SK-N-SH (cell line): ENCODE measurements around the gene CNTN4. TPM values are rescaled to one million over a fixed set of nuclear protein-coding genes. Genes with fewer than 3 reads are reported as not detected.

Source experiments
- CTCF ChIA-PET: fragments of 300-600, 350-600 bp; formaldehyde crosslinking; extraction: SDS; loops from one replicate; lab custom pipeline; 2021; lab: Yijun Ruan, JAX
- POLR2A ChIA-PET: fragments of 350-600 bp; sonication (Branson Sonifier 250); formaldehyde crosslinking; extraction: SDS; loops from one replicate; lab custom pipeline; 2020; ENCODE audit warnings: antibody characterized with exemption, inconsistent platforms; lab: Yijun Ruan, JAX
- DNase-seq: peaks from one replicate; pipeline ENCODE4 v3.0.0; 2012
- H2AFZ ChIP-seq: fragments of 200-600 bp; sonication (generic); 2 replicates; pipeline ENCODE4 v1.8.1; 2016; ENCODE audit warnings: antibody characterized with exemption, mild to moderate bottlenecking, low read depth
- H3F3A ChIP-seq: fragments of 200-600 bp; sonication (generic); replicated peaks from 2 replicates; pipeline ENCODE3; 2016; ENCODE audit warnings: antibody characterized with exemption, mild to moderate bottlenecking; ENCODE audit not compliant: insufficient read depth
- H3K27ac ChIP-seq, 2 experiments: fragments of 200-500 bp in 1 of 2; fragments of 200-600 bp in 1 of 2; sonication (Bioruptor generic) in 1 of 2; sonication (generic), shearing (Covaris generic) in 1 of 2; 2 replicates each; pipeline versions ENCODE4 v1.5.1 to v1.6.1; 2014 to 2016; ENCODE audit warnings: low read depth in 2 of 2, inconsistent platforms in 1 of 2, low read length in 1 of 2, mild to moderate bottlenecking in 1 of 2, mixed read lengths in 1 of 2
- H3K27me3 ChIP-seq: fragments of 200-600 bp; sonication (generic), shearing (Covaris generic); 2 replicates; pipeline ENCODE4 v1.6.1; 2016; ENCODE audit warnings: mixed run types; ENCODE audit not compliant: insufficient read depth
- H3K36me3 ChIP-seq, 2 experiments: fragments of 200-500 bp in 1 of 2; fragments of 200-600 bp in 1 of 2; sonication (Bioruptor generic) in 1 of 2; sonication (generic) in 1 of 2; replicated peaks in 1 of 2; 2 replicates each; pipeline versions ENCODE3 to v1.5.1; 2014 to 2016; ENCODE audit warnings: low read length in 1 of 2, mild to moderate bottlenecking in 1 of 2; ENCODE audit not compliant: insufficient read depth in 2 of 2, control insufficient read depth in 1 of 2
- H3K4me1 ChIP-seq, 2 experiments: fragments of 200-500 bp in 1 of 2; fragments of 200-600 bp in 1 of 2; sonication (Bioruptor generic) in 1 of 2; sonication (generic), shearing (Covaris generic) in 1 of 2; 2 replicates each; pipeline versions ENCODE4 v1.5.1 to v1.6.1; 2014 to 2016; ENCODE audit warnings: low read depth in 1 of 2, low read length in 1 of 2, mixed run types in 1 of 2; ENCODE audit not compliant: insufficient read depth in 2 of 2, control insufficient read depth in 1 of 2
- H3K4me2 ChIP-seq: fragments of 200-600 bp; sonication (generic), shearing (Covaris generic); 2 replicates; pipeline ENCODE4 v1.6.1; 2017; ENCODE audit warnings: mixed run types
- H3K4me3 ChIP-seq, 2 experiments: fragments of 200-500 bp in 1 of 2; fragments of 200-600 bp in 1 of 2; sonication (Bioruptor generic) in 1 of 2; sonication (generic), shearing (Covaris generic) in 1 of 2; 2 replicates each; pipeline versions ENCODE4 v1.5.1 to v1.8.1; 2014 to 2016; ENCODE audit warnings: low read depth in 2 of 2, inconsistent platforms in 1 of 2, low read length in 1 of 2, mild to moderate bottlenecking in 1 of 2, mixed read lengths in 1 of 2, moderate library complexity in 1 of 2
- H3K79me2 ChIP-seq: fragments of 200-600 bp; sonication (generic); 2 replicates; pipeline ENCODE4 v1.8.1; 2017; ENCODE audit warnings: mild to moderate bottlenecking; ENCODE audit not compliant: insufficient read depth
- H3K9ac ChIP-seq: fragments of 200-600 bp; sonication (generic); 2 replicates; pipeline ENCODE4 v1.6.1; 2017; ENCODE audit warnings: mixed run types
- H3K9me2 ChIP-seq: fragments of 200-600 bp; sonication (generic); 2 replicates; pipeline ENCODE4 v1.6.1; 2017; ENCODE audit warnings: mixed run types
- H3K9me3 ChIP-seq: fragments of 200-600 bp; sonication (generic); 2 replicates; pipeline ENCODE4 v1.6.1; 2017; ENCODE audit warnings: mixed run types, mild to moderate bottlenecking, moderate library complexity
- H4K20me1 ChIP-seq: fragments of 200-600 bp; sonication (generic); 2 replicates; pipeline ENCODE4 v1.6.1; 2017; ENCODE audit warnings: mild to moderate bottlenecking, mixed run types; ENCODE audit not compliant: insufficient read depth
- ELF1 ChIP-seq: IDR thresholded peaks from 2 replicates; pipeline ENCODE4 v1.4.0; 2012
- EP300 ChIP-seq, 2 experiments: IDR thresholded peaks; 2 replicates each; pipeline versions ENCODE4 v1.4.0 to v1.6.1; 2012; ENCODE audit warnings: borderline replicate concordance in 1 of 2, low read depth in 1 of 2, low read length in 1 of 2
- EZH2phosphoT487 ChIP-seq: fragments of 200-600 bp; sonication (generic); IDR thresholded peaks from 2 replicates; pipeline ENCODE4 v1.6.1; 2017; ENCODE audit warnings: low read depth, mixed run types, mild to moderate bottlenecking, antibody characterized with exemption, moderate library complexity, borderline replicate concordance
- FOXJ3 ChIP-seq: sonication (generic); formaldehyde crosslinking; IDR thresholded peaks from 2 replicates; pipeline ENCODE4 v1.5.1; 2020; ENCODE audit warnings: mild to moderate bottlenecking, missing genetic modification reagents
- FOXM1 ChIP-seq: IDR thresholded peaks from 2 replicates; pipeline ENCODE4 v1.4.0; 2012; ENCODE audit warnings: low read depth, mild to moderate bottlenecking
- JUND ChIP-seq: IDR thresholded peaks from 2 replicates; pipeline ENCODE4 v1.4.0; 2012
- MEF2A ChIP-seq: IDR thresholded peaks from 2 replicates; pipeline ENCODE4 v1.4.0; 2012; ENCODE audit warnings: low read depth, borderline replicate concordance
- NFIC ChIP-seq: IDR thresholded peaks from 2 replicates; pipeline ENCODE4 v1.4.0; 2012; ENCODE audit warnings: borderline replicate concordance
- RAD21 ChIP-seq: IDR thresholded peaks from 2 replicates; pipeline ENCODE4 v1.6.1; 2012; ENCODE audit warnings: mild to moderate bottlenecking, low read length
- RXRA ChIP-seq: IDR thresholded peaks from 2 replicates; pipeline ENCODE4 v1.4.0; 2012; ENCODE audit warnings: low read depth, mild to moderate bottlenecking, borderline replicate concordance
- SMC3 ChIP-seq: IDR thresholded peaks from 2 replicates; pipeline ENCODE4 v1.6.1; 2012; ENCODE audit warnings: low read depth, low read length, improper control_type of control experiment
- TCF12 ChIP-seq: IDR thresholded peaks from 2 replicates; pipeline ENCODE4 v1.4.0; 2012
- YY1 ChIP-seq: IDR thresholded peaks from 2 replicates; pipeline ENCODE4 v1.4.0; 2012; ENCODE audit warnings: low read depth, mild to moderate bottlenecking
- WGBS: methylation state at CpG from one replicate; pipeline ENCODE4 v1.1.6; 2017; ENCODE audit warnings: low lambda C conversion rate; 5-methylcytosine and 5-hydroxymethylcytosine counted together
- polyA plus RNA-seq, 3 experiments: library from polyadenylated mRNA; depleted of rRNA; stranded (reverse); fragments of >200 nt; gene quantifications; 2 replicates each; pipeline ENCODE4 v1.2.3, GENCODE V29; 2012
- TF ChIP-seq, protein P1 (sequence below): IDR thresholded peaks from 2 replicates; pipeline ENCODE4; 2012

The CNTN4 gene
- polyA plus RNA-seq, 1 of the 3 experiments (the other 2 are of a cell fraction), result 0.12 TPM

DNA sequence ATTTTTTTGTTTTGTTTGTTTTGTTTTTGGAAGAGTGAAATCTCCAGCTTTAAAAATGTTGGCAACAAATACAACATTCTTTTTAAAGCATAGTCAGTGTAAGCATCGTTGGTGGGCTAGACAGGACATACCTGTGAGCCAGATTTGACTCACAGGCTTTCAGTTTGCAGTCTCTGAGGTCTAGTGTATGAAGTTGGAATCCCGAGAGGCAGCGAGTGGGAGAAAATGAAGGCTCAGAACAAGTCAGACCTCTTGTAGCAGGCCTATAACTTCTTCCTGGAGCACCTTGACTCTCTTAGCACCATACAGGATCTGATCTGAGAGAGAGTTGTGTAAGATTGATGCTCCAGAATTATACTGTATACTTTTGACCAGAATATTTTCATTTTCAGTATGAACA, 60.2 kb downstream of the CNTN4 start:
- Histone ChIP-seq H3K4me2 (no peak overlapping the region), H3K9me3 (peaks cover 8% of the 10 kb centered on the region; the same call in 1 of the 2 replicates), H3K4me3 (no peak overlapping the region), H3K36me3 (no peaks in the 10 kb centered on the region), H3K79me2 (no peaks in the 10 kb centered on the region), H3F3A (no peaks in the 10 kb centered on the region), H3K9me2 (no peaks in the 10 kb centered on the region), H3K27me3 (no peaks in the 10 kb centered on the region), H3K27ac (no peak overlapping the region), H3K4me1 (peaks cover 0 to 3% of the 10 kb centered on the region in 2 experiments; a peak in 1 of 4 replicates), H3K9ac (no peak overlapping the region), H4K20me1 (no peaks in the 10 kb centered on the region), H2AFZ (no peak overlapping the region)
- 23% methylated on average over 3 of the region's 3 CpGs for WGBS
- ChIA-PET CTCF (no interaction called here), POLR2A (no interaction called here)
- TF ChIP-seq JUND, result no peak
- no peak for TF ChIP-seq FOXM1
- no peak for TF ChIP-seq RXRA
- no peak for TF ChIP-seq FOXJ3
- TF ChIP-seq, protein P1, sequence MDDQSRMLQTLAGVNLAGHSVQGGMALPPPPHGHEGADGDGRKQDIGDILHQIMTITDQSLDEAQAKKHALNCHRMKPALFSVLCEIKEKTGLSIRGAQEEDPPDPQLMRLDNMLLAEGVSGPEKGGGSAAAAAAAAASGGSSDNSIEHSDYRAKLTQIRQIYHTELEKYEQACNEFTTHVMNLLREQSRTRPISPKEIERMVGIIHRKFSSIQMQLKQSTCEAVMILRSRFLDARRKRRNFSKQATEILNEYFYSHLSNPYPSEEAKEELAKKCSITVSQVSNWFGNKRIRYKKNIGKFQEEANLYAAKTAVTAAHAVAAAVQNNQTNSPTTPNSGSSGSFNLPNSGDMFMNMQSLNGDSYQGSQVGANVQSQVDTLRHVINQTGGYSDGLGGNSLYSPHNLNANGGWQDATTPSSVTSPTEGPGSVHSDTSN, result no peak
- no peak for TF ChIP-seq SMC3
- TF ChIP-seq MEF2A, result no peak
- no peak for TF ChIP-seq RAD21
- TF ChIP-seq NFIC, result no peak
- no peak for TF ChIP-seq EZH2phosphoT487
- no peak for TF ChIP-seq ELF1
- TF ChIP-seq EP300 (IDR thresholded peaks at IDR 0.05; ENCODE audit: borderline replicate concordance in 1 of 2, low read depth in 1 of 2, low read length in 1 of 2), result no peak
- no peak for TF ChIP-seq YY1
- no peak for DNase-seq

GRCh38 chr3:2166552-2166951, 67.9 kb downstream of the CNTN4 start:
- Histone ChIP-seq H2AFZ (no peak overlapping the region), H3K36me3 (no peaks in the 10 kb centered on the region), H3K27ac (no peak overlapping the region), H3K4me2 (no peak overlapping the region), H3K9ac (no peak overlapping the region), H3K9me2 (no peaks in the 10 kb centered on the region), H3K4me1 (no peaks in the 10 kb centered on the region), H3F3A (no peaks in the 10 kb centered on the region), H4K20me1 (no peaks in the 10 kb centered on the region), H3K4me3 (no peak overlapping the region; a peak in 1 of 4 replicates), H3K27me3 (no peaks in the 10 kb centered on the region), H3K79me2 (no peaks in the 10 kb centered on the region), H3K9me3 (no peaks in the 10 kb centered on the region; the same call in 1 of the 2 replicates)
- POLR2A ChIA-PET, result no interaction called here
- TF ChIP-seq TCF12 (no peak), RAD21 (peak; percentile 57), SMC3 (peak; percentile 8; the same call in 1 of the 2 replicates)
- CTCF ChIA-PET, result interaction anchor here (0.8 to 1.4 kb wide), 6 partner anchors 11 to 278 kb away, joined by 3 read pairs; no protein-coding TSS in a partner anchor
- DNase-seq, result peak; percentile 26
- WGBS, result 7% methylated on average over 3 of the region's 3 CpGs
